Neural progenitor cell (in vitro differentiated cells): Measurements from ENCODE around the gene NATD1. TPM values are rescaled to one million over a fixed set of nuclear protein-coding genes. Genes with fewer than 3 reads are reported as not detected.

Experiments used
- DNase-seq: peaks from one replicate; pipeline ENCODE4 v3.0.0-alpha.2; 2016; ENCODE audit warnings: low spot score
- H2AFZ ChIP-seq: fragments of 200-600 bp; sonication (generic); replicated peaks from 2 replicates; pipeline ENCODE4 v1.6.1; 2016; ENCODE audit warnings: antibody characterized with exemption
- H3F3A ChIP-seq: fragments of 200-600 bp; sonication (generic); 2 replicates; pipeline ENCODE4 v1.6.1; 2016; ENCODE audit warnings: antibody characterized with exemption, low read depth
- H3K27ac ChIP-seq: fragments of 200-600 bp; sonication (generic); 2 replicates; pipeline ENCODE4 v1.5.1; 2016; ENCODE audit warnings: mild to moderate bottlenecking
- H3K27me3 ChIP-seq: fragments of 200-600 bp; sonication (generic); 2 replicates; pipeline ENCODE4 v1.6.1; 2016; ENCODE audit warnings: mild to moderate bottlenecking, moderate library complexity
- H3K36me3 ChIP-seq: fragments of 200-600 bp; sonication (generic); 2 replicates; pipeline ENCODE4 v1.5.1; 2016
- H3K4me1 ChIP-seq: fragments of 200-600 bp; sonication (generic); 2 replicates; pipeline ENCODE4 v1.6.1; 2016; ENCODE audit warnings: mixed run types
- H3K4me2 ChIP-seq: fragments of 200-600 bp; sonication (generic); 2 replicates; pipeline ENCODE4 v1.6.1; 2016
- H3K4me3 ChIP-seq: fragments of 200-600 bp; sonication (generic); 2 replicates; pipeline ENCODE4 v1.5.1; 2016
- H3K79me2 ChIP-seq: fragments of 200-600 bp; sonication (generic); 2 replicates; pipeline ENCODE4 v1.6.1; 2016; ENCODE audit warnings: low read depth
- H3K9ac ChIP-seq: fragments of 200-600 bp; sonication (generic); 2 replicates; pipeline ENCODE4 v1.6.1; 2016
- H3K9me3 ChIP-seq: fragments of 200-600 bp; sonication (generic); 2 replicates; pipeline ENCODE4 v1.5.1; 2016; ENCODE audit warnings: low read depth
- H4K20me1 ChIP-seq: fragments of 200-600 bp; sonication (generic); 2 replicates; pipeline ENCODE4 v1.6.1; 2016; ENCODE audit warnings: low read depth
- H3K27ac Mint-ChIP-seq: 3 replicates; pipeline ENCODE4 v1.8.0; 2021; ENCODE audit warnings: mixed read lengths
- H3K27me3 Mint-ChIP-seq: 2 replicates; pipeline ENCODE4 v1.8.0; 2022; ENCODE audit warnings: low read depth, mild to moderate bottlenecking, inconsistent platforms, moderate library complexity, mixed read lengths; ENCODE audit not compliant: insufficient read depth
- H3K36me3 Mint-ChIP-seq: 3 replicates; pipeline ENCODE4 v1.8.0; 2021; ENCODE audit warnings: mixed read lengths
- H3K4me1 Mint-ChIP-seq: 3 replicates; pipeline ENCODE4 v1.8.0; 2021; ENCODE audit warnings: mixed read lengths
- H3K4me3 Mint-ChIP-seq: 3 replicates; pipeline ENCODE4 v1.8.0; 2021; ENCODE audit warnings: mild to moderate bottlenecking, moderate library complexity, mixed read lengths
- H3K9me3 Mint-ChIP-seq: 3 replicates; pipeline ENCODE4 v1.8.0; 2020; ENCODE audit warnings: mixed read lengths
- EZH2 ChIP-seq: fragments of 200-600 bp; sonication (generic); IDR thresholded peaks from 2 replicates; pipeline ENCODE4 v1.6.1; 2017; ENCODE audit warnings: antibody characterized with exemption, mild to moderate bottlenecking, moderate library complexity
- EZH2phosphoT487 ChIP-seq: fragments of 200-600 bp; sonication (generic); IDR thresholded peaks from 2 replicates; pipeline ENCODE4 v1.6.1; 2017; ENCODE audit warnings: antibody characterized with exemption
- total RNA-seq: library from RNA; depleted of rRNA; stranded (reverse); fragments of >200 nt; gene quantifications from 2 replicates; pipeline ENCODE4 v1.2.3, GENCODE V29; 2015; ENCODE audit warnings: low replicate concordance
- TF ChIP-seq, protein P1 (sequence below): fragments of 200-600 bp; sonication (generic); IDR thresholded peaks from 2 replicates; pipeline ENCODE4 v1.5.1; 2017; ENCODE audit warnings: antibody characterized with exemption, mild to moderate bottlenecking

Gene NATD1
- total RNA-seq, 1 donor from 2014 or later = 4.3 TPM

- Mint-ChIP-seq H3K27me3 (peaks cover 5% of the 10 kb centered on the region), H3K4me1 (peaks cover 37% of the 10 kb centered on the region), H3K9me3 (no peaks in the 10 kb centered on the region), H3K27ac (no peak overlapping the region), H3K4me3 (peak overlapping the region; percentile 25), H3K36me3 (peaks cover 24% of the 10 kb centered on the region)
- H3K4me3 ChIP-seq = no peak overlapping the region
- H3K27ac ChIP-seq = no peak overlapping the region
- H3K79me2 ChIP-seq = peaks cover 84% of the 10 kb centered on the region
- peak overlapping the region; percentile 58 for H3K4me2 ChIP-seq
- TF ChIP-seq EZH2 (no peak), EZH2phosphoT487 (no peak)
- TF ChIP-seq, protein P1, sequence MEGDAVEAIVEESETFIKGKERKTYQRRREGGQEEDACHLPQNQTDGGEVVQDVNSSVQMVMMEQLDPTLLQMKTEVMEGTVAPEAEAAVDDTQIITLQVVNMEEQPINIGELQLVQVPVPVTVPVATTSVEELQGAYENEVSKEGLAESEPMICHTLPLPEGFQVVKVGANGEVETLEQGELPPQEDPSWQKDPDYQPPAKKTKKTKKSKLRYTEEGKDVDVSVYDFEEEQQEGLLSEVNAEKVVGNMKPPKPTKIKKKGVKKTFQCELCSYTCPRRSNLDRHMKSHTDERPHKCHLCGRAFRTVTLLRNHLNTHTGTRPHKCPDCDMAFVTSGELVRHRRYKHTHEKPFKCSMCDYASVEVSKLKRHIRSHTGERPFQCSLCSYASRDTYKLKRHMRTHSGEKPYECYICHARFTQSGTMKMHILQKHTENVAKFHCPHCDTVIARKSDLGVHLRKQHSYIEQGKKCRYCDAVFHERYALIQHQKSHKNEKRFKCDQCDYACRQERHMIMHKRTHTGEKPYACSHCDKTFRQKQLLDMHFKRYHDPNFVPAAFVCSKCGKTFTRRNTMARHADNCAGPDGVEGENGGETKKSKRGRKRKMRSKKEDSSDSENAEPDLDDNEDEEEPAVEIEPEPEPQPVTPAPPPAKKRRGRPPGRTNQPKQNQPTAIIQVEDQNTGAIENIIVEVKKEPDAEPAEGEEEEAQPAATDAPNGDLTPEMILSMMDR = no peak
- H4K20me1 ChIP-seq = peaks cover 94% of the 10 kb centered on the region
- no peak for DNase-seq
- no peaks in the 10 kb centered on the region for H3K27me3 ChIP-seq
- H3K36me3 ChIP-seq = no peaks in the 10 kb centered on the region
- H3K9me3 ChIP-seq = no peaks in the 10 kb centered on the region
- H2AFZ ChIP-seq = no peak overlapping the region
- peaks cover 17% of the 10 kb centered on the region for H3F3A ChIP-seq
- peaks cover 26% of the 10 kb centered on the region for H3K4me1 ChIP-seq
- H3K9ac ChIP-seq = no peak overlapping the region
These were observed 52.5 kb downstream of the NATD1 start for GRCh38 chr17:21200590-21201297.

- H3K27me3 ChIP-seq = no peaks in the 10 kb centered on the region
- no peak overlapping the region for H3K27ac ChIP-seq
- no peak overlapping the region for H2AFZ ChIP-seq
- no peak for TF ChIP-seq EZH2phosphoT487
- TF ChIP-seq, protein P1 = no peak
- no peak for TF ChIP-seq EZH2
- H3K4me1 ChIP-seq = peaks cover 22% of the 10 kb centered on the region
- H3K9ac ChIP-seq = no peak overlapping the region
- peak overlapping the region; percentile 58 for H3K4me2 ChIP-seq
- H4K20me1 ChIP-seq = peaks cover 85% of the 10 kb centered on the region
- Mint-ChIP-seq H3K36me3 (peaks cover 24% of the 10 kb centered on the region), H3K4me3 (peak overlapping the region; percentile 25), H3K4me1 (peaks cover 28% of the 10 kb centered on the region), H3K27ac (no peak overlapping the region), H3K9me3 (no peaks in the 10 kb centered on the region), H3K27me3 (peaks cover 5% of the 10 kb centered on the region)
- peaks cover 75% of the 10 kb centered on the region for H3K79me2 ChIP-seq
- H3K9me3 ChIP-seq = no peaks in the 10 kb centered on the region
- peak; percentile 76 for DNase-seq
- H3K36me3 ChIP-seq = no peaks in the 10 kb centered on the region
- H3F3A ChIP-seq = peaks cover 17% of the 10 kb centered on the region
- H3K4me3 ChIP-seq = no peak overlapping the region
These were observed 53.4 kb downstream of the NATD1 start for GRCh38 chr17:21199856-21200255.

DNA sequence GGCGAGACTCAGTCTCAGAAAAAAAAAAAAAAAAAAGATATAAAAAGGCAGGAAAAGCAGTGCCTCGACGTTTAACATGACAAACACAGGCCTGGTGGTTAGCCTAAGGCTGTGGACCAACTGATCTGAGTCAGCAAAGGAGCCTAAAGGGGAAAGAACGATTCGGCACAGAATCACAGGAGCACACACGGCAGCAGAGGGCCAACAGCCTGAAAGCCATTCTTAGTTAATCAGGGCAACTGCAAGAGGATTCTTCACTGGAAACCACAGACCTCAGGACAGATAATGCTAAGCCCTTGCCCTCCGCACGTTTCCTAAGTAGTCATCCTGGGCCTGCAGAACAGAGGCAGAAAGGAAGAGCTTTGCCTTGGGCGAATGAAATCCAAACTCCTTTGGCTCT lies 53.9 kb downstream of the NATD1 start:
- Histone ChIP-seq H3K36me3 (no peaks in the 10 kb centered on the region), H3K9ac (no peak overlapping the region), H3K4me2 (no peak overlapping the region), H3K27ac (no peak overlapping the region), H4K20me1 (peaks cover 80% of the 10 kb centered on the region), H3K4me3 (no peak overlapping the region), H3K9me3 (no peaks in the 10 kb centered on the region), H3K27me3 (no peaks in the 10 kb centered on the region), H3K79me2 (peaks cover 69% of the 10 kb centered on the region), H3F3A (peaks cover 17% of the 10 kb centered on the region), H2AFZ (no peak overlapping the region), H3K4me1 (peaks cover 21% of the 10 kb centered on the region)
- H3K27ac Mint-ChIP-seq = no peak overlapping the region
- peaks cover 24% of the 10 kb centered on the region for H3K36me3 Mint-ChIP-seq
- TF ChIP-seq EZH2 (no peak), EZH2phosphoT487 (no peak)
- TF ChIP-seq, protein P1 = no peak
- H3K9me3 Mint-ChIP-seq = no peaks in the 10 kb centered on the region
- no peak overlapping the region for H3K4me3 Mint-ChIP-seq
- peak; percentile 23 for DNase-seq
- H3K27me3 Mint-ChIP-seq = peaks cover 5% of the 10 kb centered on the region
- peaks cover 23% of the 10 kb centered on the region for H3K4me1 Mint-ChIP-seq
